Liver (tissue), 9 donors: ENCODE results near the gene CNNM1. TPM values are rescaled to one million over a fixed set of nuclear protein-coding genes. Genes with fewer than 3 reads are reported as not detected.

Source experiments
- DNase-seq: peaks from one replicate; pipeline ENCODE4 v3.0.0-alpha.2; 2017; ENCODE audit warnings: low spot score
- H3K27ac ChIP-seq, 2 donors: one replicate each; pipeline ENCODE4 v1.7.0; 2013; ENCODE audit warnings: inconsistent platforms in 2 of 2, low read length in 2 of 2, control low read depth in 1 of 2, low read depth in 1 of 2, mild to moderate bottlenecking in 1 of 2
- H3K27me3 ChIP-seq, 4 donors: one replicate each; pipeline versions ENCODE4 v1.6.1 to v1.7.0; 2013; ENCODE audit warnings: low read length in 3 of 4, inconsistent platforms in 1 of 4, mild to moderate bottlenecking in 1 of 4, moderate library complexity in 1 of 4; ENCODE audit not compliant: control insufficient read depth in 4 of 4, insufficient read depth in 4 of 4
- H3K36me3 ChIP-seq, 4 donors: one replicate each; pipeline versions ENCODE4 v1.6.1 to v1.7.0; 2013; ENCODE audit warnings: low read length in 3 of 4, mild to moderate bottlenecking in 3 of 4, low read depth in 1 of 4, moderate library complexity in 1 of 4; ENCODE audit not compliant: control insufficient read depth in 4 of 4, insufficient read depth in 3 of 4
- H3K4me1 ChIP-seq, 4 donors: one replicate each; pipeline versions ENCODE4 v1.6.1 to v1.7.0; 2013; ENCODE audit warnings: low read length in 3 of 4, mild to moderate bottlenecking in 3 of 4, moderate library complexity in 1 of 4; ENCODE audit not compliant: control insufficient read depth in 4 of 4, insufficient read depth in 4 of 4
- H3K4me3 ChIP-seq, 3 donors: one replicate each; pipeline versions ENCODE4 v1.6.1 to v1.7.0; 2013; ENCODE audit warnings: low read length in 3 of 3, control low read depth in 1 of 3, low read depth in 1 of 3, mild to moderate bottlenecking in 1 of 3
- H3K9ac ChIP-seq, 2 donors: one replicate each; pipeline ENCODE4 v1.7.0; 2013; ENCODE audit warnings: low read length in 2 of 2, mild to moderate bottlenecking in 2 of 2, moderate library complexity in 2 of 2, control low read depth in 1 of 2, low read depth in 1 of 2
- H3K9me3 ChIP-seq, 4 donors: one replicate each; pipeline versions ENCODE4 v1.6.1 to v1.7.0; 2013; ENCODE audit warnings: low read length in 3 of 4; ENCODE audit not compliant: control insufficient read depth in 4 of 4
- EGR1 ChIP-seq, 2 donors: IDR thresholded peaks; 2 replicates each; pipeline ENCODE4 v1.6.1; 2016 to 2018; ENCODE audit warnings: antibody characterized with exemption in 2 of 2, low read depth in 2 of 2
- FOXA1 ChIP-seq: IDR thresholded peaks from 2 replicates; pipeline ENCODE4 v1.6.1; 2016; ENCODE audit warnings: antibody characterized with exemption
- FOXA2 ChIP-seq: IDR thresholded peaks from 2 replicates; pipeline ENCODE4 v1.6.1; 2016; ENCODE audit warnings: antibody characterized with exemption
- GABPA ChIP-seq, 2 donors: IDR thresholded peaks in 1 of 2; conservative IDR thresholded peaks in 1 of 2; 2 replicates each; pipeline ENCODE4 v1.6.1; 2016; ENCODE audit warnings: antibody characterized with exemption in 2 of 2, mild to moderate bottlenecking in 1 of 2, moderate library complexity in 1 of 2
- HNF4A ChIP-seq, 2 donors: conservative IDR thresholded peaks; 2 replicates each; pipeline ENCODE4 v1.6.1; 2016; ENCODE audit warnings: antibody characterized with exemption in 2 of 2, mild to moderate bottlenecking in 2 of 2
- HNF4G ChIP-seq: IDR thresholded peaks from 2 replicates; pipeline ENCODE4 v1.6.1; 2016; ENCODE audit warnings: antibody characterized with exemption
- JUND ChIP-seq, 2 donors: IDR thresholded peaks; 2 replicates each; pipeline ENCODE4 v1.6.1; 2016; ENCODE audit warnings: antibody characterized with exemption in 2 of 2
- NR2F2 ChIP-seq: IDR thresholded peaks from 2 replicates; pipeline ENCODE4 v1.6.1; 2016; ENCODE audit warnings: antibody characterized with exemption
- RAD21 ChIP-seq, 2 donors: IDR thresholded peaks; 2 replicates each; pipeline ENCODE4 v1.6.1; 2016; ENCODE audit warnings: antibody characterized with exemption in 2 of 2, mild to moderate bottlenecking in 2 of 2
- RXRA ChIP-seq, 2 donors: IDR thresholded peaks; 2 replicates each; pipeline ENCODE4 v1.6.1; 2017 to 2018; ENCODE audit warnings: antibody characterized with exemption in 2 of 2, mild to moderate bottlenecking in 1 of 2
- SP1 ChIP-seq: IDR thresholded peaks from 2 replicates; pipeline ENCODE4 v1.6.1; 2018; ENCODE audit warnings: antibody characterized with exemption, mild to moderate bottlenecking
- TAF1 ChIP-seq: conservative IDR thresholded peaks from 2 replicates; pipeline ENCODE4 v1.6.1; 2016; ENCODE audit warnings: antibody characterized with exemption, mild to moderate bottlenecking
- YY1 ChIP-seq: IDR thresholded peaks from 2 replicates; pipeline ENCODE4 v1.6.1; 2016; ENCODE audit warnings: antibody characterized with exemption, mild to moderate bottlenecking
- WGBS: extraction: QIAGEN DNeasy Blood & Tissue Kit; methylation state at CpG from one replicate; pipeline ENCODE4 v1.1.7; 2013; 5-methylcytosine and 5-hydroxymethylcytosine counted together
- polyA plus RNA-seq, 2 donors: library from polyadenylated mRNA; stranded (reverse) in 1 of 2; unstranded in 1 of 2; fragments of 200-250 nt in 1 of 2; fragments of >200 nt in 1 of 2; fragmentation: Nextera tagmentation in 1 of 2; extraction: Ambion mirVana in 1 of 2; gene quantifications; one replicate each; pipeline versions ENCODE4 v1.2.1 to v1.2.3, GENCODE V29; 2013 to 2015
- total RNA-seq, 2 donors: library from RNA; depleted of rRNA; stranded (reverse); fragments of >200 nt; gene quantifications; one replicate each; pipeline ENCODE4 v1.2.3, GENCODE V29; 2014
- TF ChIP-seq, protein P1 (sequence below): fragments of 150-350 bp; IDR thresholded peaks from 2 replicates; pipeline ENCODE4 v1.5.1; 2017; ENCODE audit warnings: improper control_type of control experiment, low read depth, low read length; ENCODE audit not compliant: missing input control
- TF ChIP-seq, protein P2 (sequence below): IDR thresholded peaks from 2 replicates; pipeline ENCODE4 v1.6.1; 2016; ENCODE audit warnings: antibody characterized with exemption
- TF ChIP-seq, protein P3 (sequence below): IDR thresholded peaks from 2 replicates; pipeline ENCODE4 v1.6.1; 2016; ENCODE audit warnings: antibody characterized with exemption
- TF ChIP-seq, protein P4 (sequence below): IDR thresholded peaks from 2 replicates; pipeline ENCODE4 v1.6.1; 2016; ENCODE audit warnings: antibody characterized with exemption, mild to moderate bottlenecking
- TF ChIP-seq, protein P5 (sequence below): IDR thresholded peaks from 2 replicates; pipeline ENCODE4 v1.6.1; 2016; ENCODE audit warnings: antibody characterized with exemption
- donor health status: healthy.
- donor health status: healthy.
- donor health status: healthy.
- donor health status: healthy.
- donor health status: healthy.

Gene CNNM1
- total and polyA plus RNA-seq, 4 donors: 0.05 to 0.10 (median 0.07) TPM

DNA sequence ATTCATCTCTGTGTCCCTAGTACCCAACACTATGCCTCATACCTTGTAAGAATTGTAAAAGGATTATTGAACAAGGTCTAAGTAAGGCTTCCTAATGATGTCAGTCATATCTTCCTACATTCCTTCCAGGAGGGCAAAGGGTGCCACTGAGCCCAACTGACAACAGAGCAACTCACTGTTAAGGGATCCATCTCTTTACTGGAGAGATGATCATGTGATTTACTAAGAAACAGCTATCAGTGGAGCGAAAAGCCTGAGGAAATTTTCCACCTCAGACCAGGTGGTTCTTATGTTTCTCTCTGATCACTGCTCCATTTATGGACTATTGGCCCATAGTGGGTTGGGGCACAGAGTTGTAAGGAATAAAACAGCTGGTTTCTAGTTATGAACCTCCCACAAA, 38.9 kb upstream of the CNNM1 start:
- H3K4me3 ChIP-seq: no peak overlapping the region
- TF ChIP-seq SP1: no peak
- no peak for TF ChIP-seq FOXA1
- no peak for TF ChIP-seq YY1
- TF ChIP-seq EGR1 (IDR thresholded peaks at IDR 0.05; ENCODE audit: low read depth in 2 of 2): no peak
- no peak for TF ChIP-seq HNF4A (conservative IDR thresholded peaks at IDR 0.05)
- no peak for TF ChIP-seq RXRA (IDR thresholded peaks at IDR 0.05)
- TF ChIP-seq HNF4G: no peak
- no peak for TF ChIP-seq FOXA2
- TF ChIP-seq NR2F2: no peak
- TF ChIP-seq, protein P1, sequence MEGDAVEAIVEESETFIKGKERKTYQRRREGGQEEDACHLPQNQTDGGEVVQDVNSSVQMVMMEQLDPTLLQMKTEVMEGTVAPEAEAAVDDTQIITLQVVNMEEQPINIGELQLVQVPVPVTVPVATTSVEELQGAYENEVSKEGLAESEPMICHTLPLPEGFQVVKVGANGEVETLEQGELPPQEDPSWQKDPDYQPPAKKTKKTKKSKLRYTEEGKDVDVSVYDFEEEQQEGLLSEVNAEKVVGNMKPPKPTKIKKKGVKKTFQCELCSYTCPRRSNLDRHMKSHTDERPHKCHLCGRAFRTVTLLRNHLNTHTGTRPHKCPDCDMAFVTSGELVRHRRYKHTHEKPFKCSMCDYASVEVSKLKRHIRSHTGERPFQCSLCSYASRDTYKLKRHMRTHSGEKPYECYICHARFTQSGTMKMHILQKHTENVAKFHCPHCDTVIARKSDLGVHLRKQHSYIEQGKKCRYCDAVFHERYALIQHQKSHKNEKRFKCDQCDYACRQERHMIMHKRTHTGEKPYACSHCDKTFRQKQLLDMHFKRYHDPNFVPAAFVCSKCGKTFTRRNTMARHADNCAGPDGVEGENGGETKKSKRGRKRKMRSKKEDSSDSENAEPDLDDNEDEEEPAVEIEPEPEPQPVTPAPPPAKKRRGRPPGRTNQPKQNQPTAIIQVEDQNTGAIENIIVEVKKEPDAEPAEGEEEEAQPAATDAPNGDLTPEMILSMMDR: no peak
- TF ChIP-seq TAF1: no peak
- TF ChIP-seq, protein P2, sequence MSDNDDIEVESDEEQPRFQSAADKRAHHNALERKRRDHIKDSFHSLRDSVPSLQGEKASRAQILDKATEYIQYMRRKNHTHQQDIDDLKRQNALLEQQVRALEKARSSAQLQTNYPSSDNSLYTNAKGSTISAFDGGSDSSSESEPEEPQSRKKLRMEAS: no peak
- no peak for TF ChIP-seq RAD21 (IDR thresholded peaks at IDR 0.05)
- TF ChIP-seq, protein P3, sequence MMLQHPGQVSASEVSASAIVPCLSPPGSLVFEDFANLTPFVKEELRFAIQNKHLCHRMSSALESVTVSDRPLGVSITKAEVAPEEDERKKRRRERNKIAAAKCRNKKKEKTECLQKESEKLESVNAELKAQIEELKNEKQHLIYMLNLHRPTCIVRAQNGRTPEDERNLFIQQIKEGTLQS: no peak
- TF ChIP-seq GABPA (IDR thresholded peaks at IDR 0.05 in 1 of 2, conservative IDR thresholded peaks at IDR 0.05 in 1 of 2): no peak
- TF ChIP-seq, protein P4, sequence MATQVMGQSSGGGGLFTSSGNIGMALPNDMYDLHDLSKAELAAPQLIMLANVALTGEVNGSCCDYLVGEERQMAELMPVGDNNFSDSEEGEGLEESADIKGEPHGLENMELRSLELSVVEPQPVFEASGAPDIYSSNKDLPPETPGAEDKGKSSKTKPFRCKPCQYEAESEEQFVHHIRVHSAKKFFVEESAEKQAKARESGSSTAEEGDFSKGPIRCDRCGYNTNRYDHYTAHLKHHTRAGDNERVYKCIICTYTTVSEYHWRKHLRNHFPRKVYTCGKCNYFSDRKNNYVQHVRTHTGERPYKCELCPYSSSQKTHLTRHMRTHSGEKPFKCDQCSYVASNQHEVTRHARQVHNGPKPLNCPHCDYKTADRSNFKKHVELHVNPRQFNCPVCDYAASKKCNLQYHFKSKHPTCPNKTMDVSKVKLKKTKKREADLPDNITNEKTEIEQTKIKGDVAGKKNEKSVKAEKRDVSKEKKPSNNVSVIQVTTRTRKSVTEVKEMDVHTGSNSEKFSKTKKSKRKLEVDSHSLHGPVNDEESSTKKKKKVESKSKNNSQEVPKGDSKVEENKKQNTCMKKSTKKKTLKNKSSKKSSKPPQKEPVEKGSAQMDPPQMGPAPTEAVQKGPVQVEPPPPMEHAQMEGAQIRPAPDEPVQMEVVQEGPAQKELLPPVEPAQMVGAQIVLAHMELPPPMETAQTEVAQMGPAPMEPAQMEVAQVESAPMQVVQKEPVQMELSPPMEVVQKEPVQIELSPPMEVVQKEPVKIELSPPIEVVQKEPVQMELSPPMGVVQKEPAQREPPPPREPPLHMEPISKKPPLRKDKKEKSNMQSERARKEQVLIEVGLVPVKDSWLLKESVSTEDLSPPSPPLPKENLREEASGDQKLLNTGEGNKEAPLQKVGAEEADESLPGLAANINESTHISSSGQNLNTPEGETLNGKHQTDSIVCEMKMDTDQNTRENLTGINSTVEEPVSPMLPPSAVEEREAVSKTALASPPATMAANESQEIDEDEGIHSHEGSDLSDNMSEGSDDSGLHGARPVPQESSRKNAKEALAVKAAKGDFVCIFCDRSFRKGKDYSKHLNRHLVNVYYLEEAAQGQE: no peak
- TF ChIP-seq, protein P5, sequence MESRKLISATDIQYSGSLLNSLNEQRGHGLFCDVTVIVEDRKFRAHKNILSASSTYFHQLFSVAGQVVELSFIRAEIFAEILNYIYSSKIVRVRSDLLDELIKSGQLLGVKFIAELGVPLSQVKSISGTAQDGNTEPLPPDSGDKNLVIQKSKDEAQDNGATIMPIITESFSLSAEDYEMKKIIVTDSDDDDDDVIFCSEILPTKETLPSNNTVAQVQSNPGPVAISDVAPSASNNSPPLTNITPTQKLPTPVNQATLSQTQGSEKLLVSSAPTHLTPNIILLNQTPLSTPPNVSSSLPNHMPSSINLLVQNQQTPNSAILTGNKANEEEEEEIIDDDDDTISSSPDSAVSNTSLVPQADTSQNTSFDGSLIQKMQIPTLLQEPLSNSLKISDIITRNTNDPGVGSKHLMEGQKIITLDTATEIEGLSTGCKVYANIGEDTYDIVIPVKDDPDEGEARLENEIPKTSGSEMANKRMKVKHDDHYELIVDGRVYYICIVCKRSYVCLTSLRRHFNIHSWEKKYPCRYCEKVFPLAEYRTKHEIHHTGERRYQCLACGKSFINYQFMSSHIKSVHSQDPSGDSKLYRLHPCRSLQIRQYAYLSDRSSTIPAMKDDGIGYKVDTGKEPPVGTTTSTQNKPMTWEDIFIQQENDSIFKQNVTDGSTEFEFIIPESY: no peak
- TF ChIP-seq JUND (IDR thresholded peaks at IDR 0.05): no peak
- H3K36me3 ChIP-seq: no peaks in the 10 kb centered on the region
- H3K27me3 ChIP-seq: no peaks in the 10 kb centered on the region
- no peaks in the 10 kb centered on the region for H3K4me1 ChIP-seq
- no peak for DNase-seq
- 94% methylated on average over 1 of the region's 1 CpG for WGBS
- no peaks in the 10 kb centered on the region for H3K9me3 ChIP-seq
- no peak overlapping the region for H3K27ac ChIP-seq
- H3K9ac ChIP-seq: no peak overlapping the region
